Measurements from ENCODE around the gene STK17A. TPM values are rescaled to one million over a fixed set of nuclear protein-coding genes. Genes with fewer than 3 reads are reported as not detected.
A peak's percentile ranks its signal among the peaks of the same experiment; 100 is the strongest.

STK17A gene
- total RNA-seq, 1 donor from 2014 or later = 16.7 TPM

GRCh38 chr7:43631559-43631958 lies 48.7 kb downstream of the STK17A start:
- no peaks in the 10 kb centered on the region for H3K9me3 ChIP-seq
- no peak overlapping the region for H3K27ac ChIP-seq
- H3K4me1 ChIP-seq = no peaks in the 10 kb centered on the region
- H3K4me3 ChIP-seq = no peak overlapping the region
- no peaks in the 10 kb centered on the region for H3K36me3 ChIP-seq
- no peak for TF ChIP-seq POLR2A (IDR thresholded peaks at IDR 0.05)
- no peak for TF ChIP-seq POLR2AphosphoS5 (IDR thresholded peaks at IDR 0.05; ENCODE audit: insufficient read depth in 1 of 2, low read depth in 1 of 2)
- TF ChIP-seq, protein P1, sequence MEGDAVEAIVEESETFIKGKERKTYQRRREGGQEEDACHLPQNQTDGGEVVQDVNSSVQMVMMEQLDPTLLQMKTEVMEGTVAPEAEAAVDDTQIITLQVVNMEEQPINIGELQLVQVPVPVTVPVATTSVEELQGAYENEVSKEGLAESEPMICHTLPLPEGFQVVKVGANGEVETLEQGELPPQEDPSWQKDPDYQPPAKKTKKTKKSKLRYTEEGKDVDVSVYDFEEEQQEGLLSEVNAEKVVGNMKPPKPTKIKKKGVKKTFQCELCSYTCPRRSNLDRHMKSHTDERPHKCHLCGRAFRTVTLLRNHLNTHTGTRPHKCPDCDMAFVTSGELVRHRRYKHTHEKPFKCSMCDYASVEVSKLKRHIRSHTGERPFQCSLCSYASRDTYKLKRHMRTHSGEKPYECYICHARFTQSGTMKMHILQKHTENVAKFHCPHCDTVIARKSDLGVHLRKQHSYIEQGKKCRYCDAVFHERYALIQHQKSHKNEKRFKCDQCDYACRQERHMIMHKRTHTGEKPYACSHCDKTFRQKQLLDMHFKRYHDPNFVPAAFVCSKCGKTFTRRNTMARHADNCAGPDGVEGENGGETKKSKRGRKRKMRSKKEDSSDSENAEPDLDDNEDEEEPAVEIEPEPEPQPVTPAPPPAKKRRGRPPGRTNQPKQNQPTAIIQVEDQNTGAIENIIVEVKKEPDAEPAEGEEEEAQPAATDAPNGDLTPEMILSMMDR (IDR thresholded peaks at IDR 0.05) = no peak
- DNase-seq (ENCODE audit: extremely low spot score in 2 of 2) = no peak
- no peaks in the 10 kb centered on the region for H3K27me3 ChIP-seq
- intact Hi-C loops (cut with DNase I) = no loop called here

DNA sequence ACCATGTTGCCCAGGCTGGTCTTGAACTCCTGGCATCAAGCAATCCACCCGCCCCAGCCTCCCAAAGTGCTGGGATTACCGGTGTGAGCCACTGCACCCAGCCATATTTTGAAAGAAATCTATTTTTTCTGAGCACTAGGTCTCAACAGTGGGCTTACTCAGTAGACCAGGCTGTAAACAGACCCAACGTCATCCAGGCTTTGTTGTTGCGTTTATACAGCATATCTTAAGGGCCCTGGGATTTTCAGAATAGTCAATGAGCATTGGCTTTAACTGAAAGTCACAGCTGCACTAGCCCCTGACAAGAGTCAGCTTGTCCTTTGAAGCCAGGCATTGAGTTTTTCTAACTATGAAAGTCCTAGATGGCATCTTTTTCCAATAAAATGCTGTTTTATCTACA lies 49.8 kb downstream of the STK17A start:
- intact Hi-C loops (cut with DNase I) = no loop called here
- no peaks in the 10 kb centered on the region for H3K36me3 ChIP-seq

GRCh38 chr7:43634384-43634783 lies 51.5 kb downstream of the STK17A start:
- H3K27me3 ChIP-seq = no peaks in the 10 kb centered on the region
- TF ChIP-seq POLR2A (IDR thresholded peaks at IDR 0.05) (no peak), POLR2AphosphoS5 (IDR thresholded peaks at IDR 0.05; ENCODE audit: insufficient read depth in 1 of 2, low read depth in 1 of 2) (no peak)
- TF ChIP-seq, protein P1 (IDR thresholded peaks at IDR 0.05) = no peak
- intact Hi-C loops (cut with DNase I) = no loop called here

More for the DNA sequence above, 49.8 kb downstream of the STK17A start:
- no peaks in the 10 kb centered on the region for H3K9me3 ChIP-seq
- no peak for DNase-seq (ENCODE audit: extremely low spot score in 2 of 2)
- no peaks in the 10 kb centered on the region for H3K4me1 ChIP-seq
- no peak for TF ChIP-seq POLR2AphosphoS5 (IDR thresholded peaks at IDR 0.05; ENCODE audit: insufficient read depth in 1 of 2, low read depth in 1 of 2)
- TF ChIP-seq, protein P1 (IDR thresholded peaks at IDR 0.05) = no peak
- no peak for TF ChIP-seq POLR2A (IDR thresholded peaks at IDR 0.05)
- H3K27me3 ChIP-seq = no peaks in the 10 kb centered on the region
- no peak overlapping the region for H3K4me3 ChIP-seq
- no peak overlapping the region for H3K27ac ChIP-seq

GRCh38 chr7:43636093-43636492 lies 53.2 kb downstream of the STK17A start:
- no peaks in the 10 kb centered on the region for H3K27me3 ChIP-seq
- no peak for DNase-seq (ENCODE audit: extremely low spot score in 2 of 2)
- intact Hi-C loops (cut with DNase I) = no loop called here
- TF ChIP-seq, protein P1 (IDR thresholded peaks at IDR 0.05) = no peak
- TF ChIP-seq POLR2AphosphoS5 (IDR thresholded peaks at IDR 0.05; ENCODE audit: insufficient read depth in 1 of 2, low read depth in 1 of 2) (peak in 1 of 2 donors; percentile 66), POLR2A (IDR thresholded peaks at IDR 0.05) (no peak)
- peaks cover 18% of the 10 kb centered on the region for H3K4me1 ChIP-seq
- no peak overlapping the region for H3K4me3 ChIP-seq
- H3K9me3 ChIP-seq = no peaks in the 10 kb centered on the region
- H3K27ac ChIP-seq = no peak overlapping the region
- no peaks in the 10 kb centered on the region for H3K36me3 ChIP-seq

More at GRCh38 chr7:43634384-43634783, 51.5 kb downstream of the STK17A start:
- peaks cover 1% of the 10 kb centered on the region for H3K4me1 ChIP-seq
- H3K9me3 ChIP-seq = no peaks in the 10 kb centered on the region
- DNase-seq (ENCODE audit: extremely low spot score in 2 of 2) = no peak
- no peak overlapping the region for H3K4me3 ChIP-seq
- no peaks in the 10 kb centered on the region for H3K36me3 ChIP-seq
- H3K27ac ChIP-seq = no peak overlapping the region

- H3K27ac ChIP-seq = no peak overlapping the region
- H3K36me3 ChIP-seq = no peaks in the 10 kb centered on the region
- H3K9me3 ChIP-seq = no peaks in the 10 kb centered on the region
- H3K4me1 ChIP-seq = peaks cover 18% of the 10 kb centered on the region
- DNase-seq (ENCODE audit: extremely low spot score in 2 of 2) = no peak
- H3K27me3 ChIP-seq = no peaks in the 10 kb centered on the region
- no peak overlapping the region for H3K4me3 ChIP-seq
- TF ChIP-seq POLR2A (IDR thresholded peaks at IDR 0.05) = no peak
- TF ChIP-seq, protein P1 (IDR thresholded peaks at IDR 0.05) = no peak
- TF ChIP-seq POLR2AphosphoS5 (IDR thresholded peaks at IDR 0.05; ENCODE audit: insufficient read depth in 1 of 2, low read depth in 1 of 2) = peak in 1 of 2 donors; percentile 66
- intact Hi-C loops (cut with DNase I) = no loop called here
Observed at GRCh38 chr7:43637114-43637806, 54.4 kb downstream of the STK17A start.
